ENCODE data around the gene RFX3.

DNA sequence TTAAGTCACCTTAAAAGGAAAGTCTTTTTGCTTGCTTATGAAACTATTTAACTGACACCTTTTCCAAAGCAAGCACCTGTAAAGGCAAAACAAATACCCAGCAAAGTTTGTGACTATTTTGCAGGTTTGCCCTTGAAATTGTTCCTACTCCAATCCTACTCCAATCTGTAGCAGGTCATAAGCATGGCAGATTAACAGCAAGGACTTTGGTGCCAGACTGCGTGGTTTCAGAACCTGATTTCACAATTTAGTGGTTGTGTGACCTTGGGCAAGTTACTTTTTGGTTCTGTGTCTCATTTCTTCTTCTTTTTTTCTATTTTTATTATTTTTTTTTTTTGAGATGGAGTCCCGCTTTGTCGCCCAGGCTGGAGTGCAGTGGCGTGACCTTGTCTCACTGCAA is 282.1 kb downstream of the RFX3 start:
- TF ChIP-seq, protein P1, sequence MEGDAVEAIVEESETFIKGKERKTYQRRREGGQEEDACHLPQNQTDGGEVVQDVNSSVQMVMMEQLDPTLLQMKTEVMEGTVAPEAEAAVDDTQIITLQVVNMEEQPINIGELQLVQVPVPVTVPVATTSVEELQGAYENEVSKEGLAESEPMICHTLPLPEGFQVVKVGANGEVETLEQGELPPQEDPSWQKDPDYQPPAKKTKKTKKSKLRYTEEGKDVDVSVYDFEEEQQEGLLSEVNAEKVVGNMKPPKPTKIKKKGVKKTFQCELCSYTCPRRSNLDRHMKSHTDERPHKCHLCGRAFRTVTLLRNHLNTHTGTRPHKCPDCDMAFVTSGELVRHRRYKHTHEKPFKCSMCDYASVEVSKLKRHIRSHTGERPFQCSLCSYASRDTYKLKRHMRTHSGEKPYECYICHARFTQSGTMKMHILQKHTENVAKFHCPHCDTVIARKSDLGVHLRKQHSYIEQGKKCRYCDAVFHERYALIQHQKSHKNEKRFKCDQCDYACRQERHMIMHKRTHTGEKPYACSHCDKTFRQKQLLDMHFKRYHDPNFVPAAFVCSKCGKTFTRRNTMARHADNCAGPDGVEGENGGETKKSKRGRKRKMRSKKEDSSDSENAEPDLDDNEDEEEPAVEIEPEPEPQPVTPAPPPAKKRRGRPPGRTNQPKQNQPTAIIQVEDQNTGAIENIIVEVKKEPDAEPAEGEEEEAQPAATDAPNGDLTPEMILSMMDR (IDR thresholded peaks at IDR 0.05): no peak
- no peak for TF ChIP-seq POLR2A (IDR thresholded peaks at IDR 0.05)
